Brain microvascular endothelial cell (primary cell): Measurements from ENCODE around the gene CUL9.

Experiments used
- DNase-seq: peaks from one replicate; pipeline ENCODE4 v3.0.0-alpha.2; 2020
- H3K27ac ChIP-seq: fragments of 250-450 bp; sonication (Bioruptor Pico); 2 replicates; pipeline ENCODE4 v1.5.1; 2020; ENCODE audit warnings: mild to moderate bottlenecking, moderate library complexity
- H3K27me3 ChIP-seq: fragments of 250-450 bp; sonication (Bioruptor Pico); replicated peaks from 2 replicates; pipeline ENCODE4 v1.5.1; 2020; ENCODE audit warnings: mild to moderate bottlenecking
- H3K36me3 ChIP-seq: fragments of 250-450 bp; sonication (Bioruptor Pico); replicated peaks from 2 replicates; pipeline ENCODE4 v1.5.1; 2020; ENCODE audit warnings: mild to moderate bottlenecking
- H3K4me3 ChIP-seq: 2 replicates; pipeline ENCODE4 v1.5.1; 2011; ENCODE audit warnings: low read depth, mild to moderate bottlenecking, control low read depth, low read length, moderate library complexity
- in situ Hi-C: cut with HindIII; loops from 2 replicates; pipeline ENCODE4 v1.10.0; 2017; ENCODE audit warnings: low sequenced_read_pairs, low pct_ligation_motif_present
- TF ChIP-seq, protein P1 (sequence below): IDR thresholded peaks from 2 replicates; pipeline ENCODE4 v1.5.1; 2011; ENCODE audit warnings: low read depth, mild to moderate bottlenecking, moderate library complexity, low read length, control low read depth, inconsistent platforms; ENCODE audit errors: missing control alignments

The CUL9 gene

DNA sequence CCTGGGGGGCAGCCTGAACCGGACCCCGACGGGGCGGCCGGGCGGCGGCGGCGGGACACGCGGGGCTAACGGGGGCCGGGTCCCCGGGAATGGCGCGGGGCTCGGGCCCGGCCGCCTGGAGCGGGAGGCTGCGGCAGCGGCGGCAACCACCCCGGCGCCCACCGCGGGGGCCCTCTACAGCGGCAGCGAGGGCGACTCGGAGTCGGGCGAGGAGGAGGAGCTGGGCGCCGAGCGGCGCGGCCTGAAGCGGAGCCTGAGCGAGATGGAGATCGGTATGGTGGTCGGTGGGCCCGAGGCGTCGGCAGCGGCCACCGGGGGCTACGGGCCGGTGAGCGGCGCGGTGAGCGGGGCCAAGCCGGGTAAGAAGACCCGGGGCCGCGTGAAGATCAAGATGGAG is 10.3 kb upstream of the CUL9 start:
- peak overlapping the region; percentile 96 for H3K4me3 ChIP-seq
- TF ChIP-seq, protein P1, sequence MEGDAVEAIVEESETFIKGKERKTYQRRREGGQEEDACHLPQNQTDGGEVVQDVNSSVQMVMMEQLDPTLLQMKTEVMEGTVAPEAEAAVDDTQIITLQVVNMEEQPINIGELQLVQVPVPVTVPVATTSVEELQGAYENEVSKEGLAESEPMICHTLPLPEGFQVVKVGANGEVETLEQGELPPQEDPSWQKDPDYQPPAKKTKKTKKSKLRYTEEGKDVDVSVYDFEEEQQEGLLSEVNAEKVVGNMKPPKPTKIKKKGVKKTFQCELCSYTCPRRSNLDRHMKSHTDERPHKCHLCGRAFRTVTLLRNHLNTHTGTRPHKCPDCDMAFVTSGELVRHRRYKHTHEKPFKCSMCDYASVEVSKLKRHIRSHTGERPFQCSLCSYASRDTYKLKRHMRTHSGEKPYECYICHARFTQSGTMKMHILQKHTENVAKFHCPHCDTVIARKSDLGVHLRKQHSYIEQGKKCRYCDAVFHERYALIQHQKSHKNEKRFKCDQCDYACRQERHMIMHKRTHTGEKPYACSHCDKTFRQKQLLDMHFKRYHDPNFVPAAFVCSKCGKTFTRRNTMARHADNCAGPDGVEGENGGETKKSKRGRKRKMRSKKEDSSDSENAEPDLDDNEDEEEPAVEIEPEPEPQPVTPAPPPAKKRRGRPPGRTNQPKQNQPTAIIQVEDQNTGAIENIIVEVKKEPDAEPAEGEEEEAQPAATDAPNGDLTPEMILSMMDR = no peak
- peaks cover 20% of the 10 kb centered on the region for H3K36me3 ChIP-seq
- in situ Hi-C loops = no loop called here
- DNase-seq = no peak
- no peaks in the 10 kb centered on the region for H3K27me3 ChIP-seq
- peak overlapping the region; percentile 88 for H3K27ac ChIP-seq

DNA sequence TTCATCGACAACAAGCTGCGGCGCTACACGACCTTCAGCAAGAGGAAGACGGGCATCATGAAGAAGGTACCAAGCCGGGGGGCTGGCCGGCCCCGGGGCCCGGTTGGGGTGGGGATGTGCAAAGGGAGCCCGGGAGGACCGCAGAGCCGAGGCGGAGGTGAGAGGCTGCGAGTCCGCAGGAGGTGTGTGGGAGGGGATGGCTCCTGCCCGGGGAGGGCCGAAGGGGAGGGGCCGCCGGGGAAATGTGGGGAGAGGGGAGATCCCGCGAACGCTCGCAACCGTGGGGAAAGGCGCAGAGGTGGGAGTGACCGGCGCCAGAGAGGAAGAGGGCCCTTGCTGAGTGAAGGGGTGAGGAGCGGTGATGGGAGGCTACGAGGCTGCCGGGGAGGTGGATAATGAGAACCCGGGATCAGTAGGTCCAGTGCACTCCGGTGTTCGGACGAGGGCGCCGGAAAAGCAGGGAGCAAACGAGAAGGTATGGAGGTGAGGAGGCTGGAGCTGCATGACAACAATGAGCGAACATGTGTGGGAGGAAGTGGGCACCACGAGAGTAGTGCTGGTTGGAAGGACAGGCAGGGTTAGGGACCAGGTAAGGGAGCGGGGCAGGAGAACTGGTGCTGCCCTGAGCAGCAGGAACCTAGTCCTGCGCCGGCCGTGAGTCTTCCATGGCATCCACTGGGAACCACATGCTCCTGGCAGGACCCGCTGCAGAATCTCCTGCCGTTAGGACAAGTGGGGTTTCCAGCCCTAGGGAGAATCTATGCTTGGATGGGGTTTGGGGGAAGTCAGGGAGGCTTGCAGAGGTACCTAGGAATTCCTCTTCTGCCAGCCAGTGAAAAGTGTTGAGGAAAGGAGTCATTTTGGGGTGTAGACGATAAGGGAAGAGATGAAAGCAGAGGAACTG is 9.6 kb upstream of the CUL9 start:
- in situ Hi-C loops = no loop called here
- TF ChIP-seq, protein P1 = no peak
- H3K27me3 ChIP-seq = no peaks in the 10 kb centered on the region
- peaks cover 22% of the 10 kb centered on the region for H3K36me3 ChIP-seq
- peak overlapping the region; percentile 88 for H3K27ac ChIP-seq
- DNase-seq = peak; percentile 10
- peak overlapping the region; percentile 96 for H3K4me3 ChIP-seq

- in situ Hi-C loops = no loop called here
- no peak for DNase-seq
- Histone ChIP-seq H3K4me3 (peak overlapping the region; percentile 96), H3K27ac (peak overlapping the region; percentile 53), H3K27me3 (no peaks in the 10 kb centered on the region), H3K36me3 (peaks cover 31% of the 10 kb centered on the region)
- TF ChIP-seq, protein P1 = no peak
These were observed 8.3 kb upstream of the CUL9 start for GRCh38 chr6:43173591-43174262.

GRCh38 chr6:43174263-43175112 is 7.5 kb upstream of the CUL9 start:
- in situ Hi-C loops = no loop called here
- peak overlapping the region; percentile 53 for H3K27ac ChIP-seq
- no peaks in the 10 kb centered on the region for H3K27me3 ChIP-seq
- peaks cover 38% of the 10 kb centered on the region for H3K36me3 ChIP-seq
- peak; percentile 99 for DNase-seq
- TF ChIP-seq, protein P1 = peak; percentile 32
- peak overlapping the region; percentile 96 for H3K4me3 ChIP-seq

DNA sequence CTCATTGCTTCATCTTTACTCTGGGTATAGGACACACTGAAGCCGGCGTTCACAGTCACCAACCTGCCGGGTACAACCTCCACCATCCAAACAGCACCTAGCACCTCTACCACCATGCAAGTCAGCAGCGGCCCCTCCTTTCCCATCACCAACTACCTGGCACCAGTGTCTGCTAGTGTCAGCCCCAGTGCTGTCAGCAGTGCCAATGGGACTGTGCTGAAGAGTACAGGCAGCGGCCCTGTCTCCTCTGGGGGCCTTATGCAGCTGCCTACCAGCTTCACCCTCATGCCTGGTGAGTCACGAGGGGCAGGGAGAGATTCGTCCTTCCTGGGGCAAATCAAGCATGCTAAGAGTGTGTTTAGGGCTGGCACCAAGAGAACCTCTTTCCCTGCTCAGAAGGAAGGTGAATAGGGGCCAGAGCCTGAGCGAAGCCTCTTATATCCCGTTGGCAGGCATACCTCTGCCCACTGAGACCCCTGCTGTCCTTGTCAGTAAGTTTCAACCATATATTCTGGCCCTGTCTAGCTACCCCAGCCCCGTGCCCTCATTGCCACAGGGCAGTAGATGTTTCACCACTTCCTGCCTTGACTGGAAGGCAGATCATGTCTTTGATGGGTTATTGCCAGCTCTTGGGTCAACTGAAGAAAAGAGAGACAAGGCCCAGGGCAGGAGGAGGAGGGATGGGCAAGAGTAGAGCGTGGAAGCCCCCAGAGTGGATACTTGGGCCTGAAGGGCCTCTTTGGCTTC is 6.1 kb upstream of the CUL9 start:
- Histone ChIP-seq H3K36me3 (peaks cover 43% of the 10 kb centered on the region), H3K27ac (no peak overlapping the region), H3K4me3 (no peak overlapping the region), H3K27me3 (no peaks in the 10 kb centered on the region)
- TF ChIP-seq, protein P1 = no peak
- in situ Hi-C loops = no loop called here
- DNase-seq = no peak
